ENCODE data around the gene SLC26A8. TPM values are rescaled to one million over a fixed set of nuclear protein-coding genes. Genes with fewer than 3 reads are reported as not detected.

The SLC26A8 gene
- total and polyA plus RNA-seq, 8 donors = 0.12 to 0.58 (median 0.15) TPM; not detected in 4

DNA sequence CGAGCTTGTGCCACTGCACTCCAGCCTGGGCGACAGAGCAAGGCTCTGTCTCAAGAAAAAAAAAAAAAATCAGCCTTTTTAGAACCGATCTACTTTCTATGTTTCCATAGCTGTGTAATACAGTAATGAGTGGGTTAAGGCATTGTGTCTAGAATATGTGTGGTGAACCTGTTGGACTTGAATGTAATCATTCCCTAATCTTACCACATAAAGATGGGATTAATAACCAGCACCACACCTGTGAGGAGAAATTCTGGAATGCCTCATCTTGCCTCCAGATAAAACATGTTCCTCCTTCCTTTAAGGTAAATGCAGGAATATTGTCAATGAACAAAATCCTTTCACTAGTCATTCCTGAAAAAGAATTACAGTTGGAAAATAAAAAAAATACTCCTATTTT is 46.8 kb upstream of the SLC26A8 start:
- H3K36me3 ChIP-seq = peaks cover 0 to 17% (median 7%) of the 10 kb centered on the region in 4 donors
- TF ChIP-seq POLR2A (IDR thresholded peaks at IDR 0.05) (no peak), POLR2AphosphoS5 (IDR thresholded peaks at IDR 0.05) (no peak), EP300 (IDR thresholded peaks at IDR 0.05) (no peak)
- TF ChIP-seq, protein P1, sequence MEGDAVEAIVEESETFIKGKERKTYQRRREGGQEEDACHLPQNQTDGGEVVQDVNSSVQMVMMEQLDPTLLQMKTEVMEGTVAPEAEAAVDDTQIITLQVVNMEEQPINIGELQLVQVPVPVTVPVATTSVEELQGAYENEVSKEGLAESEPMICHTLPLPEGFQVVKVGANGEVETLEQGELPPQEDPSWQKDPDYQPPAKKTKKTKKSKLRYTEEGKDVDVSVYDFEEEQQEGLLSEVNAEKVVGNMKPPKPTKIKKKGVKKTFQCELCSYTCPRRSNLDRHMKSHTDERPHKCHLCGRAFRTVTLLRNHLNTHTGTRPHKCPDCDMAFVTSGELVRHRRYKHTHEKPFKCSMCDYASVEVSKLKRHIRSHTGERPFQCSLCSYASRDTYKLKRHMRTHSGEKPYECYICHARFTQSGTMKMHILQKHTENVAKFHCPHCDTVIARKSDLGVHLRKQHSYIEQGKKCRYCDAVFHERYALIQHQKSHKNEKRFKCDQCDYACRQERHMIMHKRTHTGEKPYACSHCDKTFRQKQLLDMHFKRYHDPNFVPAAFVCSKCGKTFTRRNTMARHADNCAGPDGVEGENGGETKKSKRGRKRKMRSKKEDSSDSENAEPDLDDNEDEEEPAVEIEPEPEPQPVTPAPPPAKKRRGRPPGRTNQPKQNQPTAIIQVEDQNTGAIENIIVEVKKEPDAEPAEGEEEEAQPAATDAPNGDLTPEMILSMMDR (IDR thresholded peaks at IDR 0.05) = no peak
- WGBS, 5 donors = 78 to 85% (median 83%) methylated on average over 3 of the region's 3 CpGs
- intact Hi-C loops (cut with DNase I; ENCODE audit: low total_unique reads) = no loop called here
- no peak overlapping the region for H3K4me3 ChIP-seq
- H3K4me1 ChIP-seq = peaks cover 26 to 88% (median 51%) of the 10 kb centered on the region in 4 donors
- no peak for DNase-seq
- no peak overlapping the region for H3K27ac ChIP-seq
- no peaks in the 10 kb centered on the region for H3K27me3 ChIP-seq
- H3K9me3 ChIP-seq = no peaks in the 10 kb centered on the region

DNA sequence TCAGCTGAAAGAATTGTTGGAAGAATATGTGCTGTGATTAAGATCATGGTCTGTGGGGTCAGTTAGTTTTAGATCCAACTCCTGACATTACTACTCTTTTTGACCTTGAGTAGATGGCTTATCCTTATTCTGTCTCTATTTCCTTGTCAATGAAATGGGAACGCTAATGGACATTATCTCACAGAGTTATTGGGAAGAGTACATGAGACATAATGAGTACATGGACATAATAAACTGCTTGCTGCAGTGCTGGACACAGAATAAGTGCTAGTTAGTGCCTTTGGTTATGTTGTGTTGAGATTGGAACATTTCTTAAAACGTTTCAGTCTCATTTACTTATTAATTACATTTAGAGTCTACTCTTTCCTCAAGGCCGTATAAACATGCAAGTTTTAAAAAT is 45.8 kb upstream of the SLC26A8 start:
- no peak for DNase-seq
- Histone ChIP-seq H3K9me3 (no peaks in the 10 kb centered on the region), H3K36me3 (peaks cover 0 to 7% (median 3%) of the 10 kb centered on the region in 4 donors), H3K27me3 (no peaks in the 10 kb centered on the region), H3K4me3 (no peak overlapping the region), H3K4me1 (peaks cover 32 to 88% (median 56%) of the 10 kb centered on the region in 4 donors), H3K27ac (no peak overlapping the region)
- WGBS, 5 donors = 64 to 73% (median 66%) methylated on average over 3 of the region's 3 CpGs
- TF ChIP-seq, protein P1 (IDR thresholded peaks at IDR 0.05) = no peak
- TF ChIP-seq POLR2A (IDR thresholded peaks at IDR 0.05) = no peak
- no peak for TF ChIP-seq EP300 (IDR thresholded peaks at IDR 0.05)
- no peak for TF ChIP-seq POLR2AphosphoS5 (IDR thresholded peaks at IDR 0.05)
- intact Hi-C loops (cut with DNase I; ENCODE audit: low total_unique reads) = no loop called here

DNA sequence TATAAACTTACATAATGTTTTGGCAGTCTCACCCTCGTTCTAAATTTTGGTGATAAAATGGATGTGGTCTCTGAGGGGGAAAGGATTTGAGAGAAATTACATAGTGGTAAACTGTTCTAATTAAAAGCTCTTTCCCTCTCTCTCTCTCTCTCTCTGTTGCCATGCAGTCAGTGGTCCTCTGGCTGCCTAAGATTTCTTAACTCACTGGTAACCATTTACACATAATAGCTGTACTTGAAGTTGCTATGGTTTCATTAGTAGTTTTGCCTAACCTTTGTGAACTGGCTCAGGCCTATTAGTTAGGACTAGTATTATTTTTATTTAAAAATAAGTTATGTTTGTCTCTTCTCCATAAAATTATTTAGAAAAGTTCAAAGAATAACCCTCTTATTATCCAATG is 45.1 kb upstream of the SLC26A8 start:
- no peak for TF ChIP-seq EP300 (IDR thresholded peaks at IDR 0.05)
- TF ChIP-seq, protein P1 (IDR thresholded peaks at IDR 0.05) = no peak
- TF ChIP-seq POLR2A (IDR thresholded peaks at IDR 0.05) = no peak
- TF ChIP-seq POLR2AphosphoS5 (IDR thresholded peaks at IDR 0.05) = no peak
- H3K27ac ChIP-seq = no peak overlapping the region
- H3K9me3 ChIP-seq = no peaks in the 10 kb centered on the region
- 16 to 50% (median 33%) methylated on average over 1 of the region's 1 CpG for WGBS, 5 donors
- peaks cover 38 to 93% (median 62%) of the 10 kb centered on the region in 4 donors for H3K4me1 ChIP-seq
- peaks cover 0 to 3% (median under 1%) of the 10 kb centered on the region in 4 donors for H3K36me3 ChIP-seq
- H3K4me3 ChIP-seq = no peak overlapping the region
- intact Hi-C loops (cut with DNase I; ENCODE audit: low total_unique reads) = no loop called here
- DNase-seq = no peak
- H3K27me3 ChIP-seq = no peaks in the 10 kb centered on the region

DNA sequence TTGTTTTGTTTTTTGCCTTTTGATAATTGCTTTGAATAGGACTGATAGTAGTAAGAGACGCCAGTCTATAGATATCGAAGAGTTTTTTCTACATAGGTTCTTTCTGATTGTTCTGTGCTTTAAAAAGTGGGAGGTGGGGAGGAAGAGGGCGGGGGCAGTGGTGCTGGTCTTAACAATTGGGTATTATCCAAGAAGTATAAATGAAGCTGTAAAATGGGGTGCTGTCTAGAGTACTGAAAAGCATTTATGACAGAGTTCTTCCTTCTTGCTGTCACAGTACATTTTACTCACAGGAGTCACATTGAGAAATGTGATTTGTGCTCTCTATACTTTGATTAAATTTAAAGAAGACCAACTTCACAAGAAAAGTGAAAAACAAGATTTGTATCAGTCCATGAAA is 44.1 kb upstream of the SLC26A8 start:
- no peak overlapping the region for H3K4me3 ChIP-seq
- H3K27ac ChIP-seq = no peak overlapping the region
- no peak for DNase-seq
- no peaks in the 10 kb centered on the region for H3K9me3 ChIP-seq
- no peaks in the 10 kb centered on the region for H3K27me3 ChIP-seq
- H3K36me3 ChIP-seq = no peaks in the 10 kb centered on the region
- intact Hi-C loops (cut with DNase I; ENCODE audit: low total_unique reads) = no loop called here
- peaks cover 45 to 99% (median 67%) of the 10 kb centered on the region in 4 donors for H3K4me1 ChIP-seq
- 44 to 74% (median 51%) methylated on average over 3 of the region's 3 CpGs for WGBS, 5 donors
- TF ChIP-seq POLR2AphosphoS5 (IDR thresholded peaks at IDR 0.05) (no peak), EP300 (IDR thresholded peaks at IDR 0.05) (no peak), POLR2A (IDR thresholded peaks at IDR 0.05) (no peak)
- TF ChIP-seq, protein P1 (IDR thresholded peaks at IDR 0.05) = no peak

Data from stomach (tissue), 9 donors.